Activated naive CD4-positive, alpha-beta T cell (primary cell): ENCODE measurements around the gene PHC2.
"Not testable (repeated sequence)": the region's sequence is repeated elsewhere in the genome, so short reads cannot be mapped to it uniquely, and the experiment has no call there.

Experiments used
- DNase-seq, 4 experiments: peaks; one replicate each; lab custom pipeline; 2025; lab: John Stamatoyannopoulos, UW

Gene PHC2

GRCh38 chr1:33314416-33314815 is 116.5 kb downstream of the PHC2 start:
- DNase-seq: no peak

- DNase-seq: no peak
Measured at GRCh38 chr1:33312413-33312749, 118.5 kb downstream of the PHC2 start.

GRCh38 chr1:33311706-33312412 is 119.0 kb downstream of the PHC2 start:
- no peak for DNase-seq

GRCh38 chr1:33310702-33311101 is 120.2 kb downstream of the PHC2 start:
- DNase-seq: no peak

- not testable (repeated sequence) for DNase-seq
Measured at GRCh38 chr1:33309351-33309750, 121.5 kb downstream of the PHC2 start.

- no peak for DNase-seq
Measured at GRCh38 chr1:33307494-33307864, 123.4 kb downstream of the PHC2 start.

- DNase-seq: peak in 1 of 4 experiments; percentile 6
Measured at GRCh38 chr1:33306653-33307493, 124.0 kb downstream of the PHC2 start.

- DNase-seq: no peak
Measured at GRCh38 chr1:33305816-33306652, 124.9 kb downstream of the PHC2 start.

- DNase-seq: no peak
Measured at GRCh38 chr1:33305016-33305415, 125.9 kb downstream of the PHC2 start.

- no peak for DNase-seq
Measured at GRCh38 chr1:33302325-33302724, 128.6 kb downstream of the PHC2 start.

GRCh38 chr1:33301273-33301984 is 129.5 kb downstream of the PHC2 start:
- no peak for DNase-seq

GRCh38 chr1:33300673-33301072 is 130.2 kb downstream of the PHC2 start:
- no peak for DNase-seq

- DNase-seq: no peak
Measured at GRCh38 chr1:33299461-33300155, 131.3 kb downstream of the PHC2 start.

GRCh38 chr1:33298623-33299277 is 132.1 kb downstream of the PHC2 start:
- peak; percentile 12 to 43 (median 24) for DNase-seq

- DNase-seq: no peak
Measured at GRCh38 chr1:33297911-33298622, 132.8 kb downstream of the PHC2 start.

GRCh38 chr1:33296824-33297223 is 134.1 kb downstream of the PHC2 start:
- no peak for DNase-seq

GRCh38 chr1:33296082-33296458 is 134.8 kb downstream of the PHC2 start:
- DNase-seq: no peak

GRCh38 chr1:33295450-33296081 is 135.3 kb downstream of the PHC2 start:
- peak; percentile 75 to 89 (median 85) for DNase-seq

- DNase-seq: no peak
Measured at GRCh38 chr1:33295023-33295422, 135.9 kb downstream of the PHC2 start.
